GM12873 (cell line): ENCODE measurements around the gene TRIP13.

Source experiments
- TF ChIP-seq, protein P1 (sequence below): IDR thresholded peaks from 2 replicates; pipeline ENCODE4 v1.5.1; 2012; ENCODE audit warnings: low read depth, mild to moderate bottlenecking, moderate library complexity, low read length, control low read depth; ENCODE audit not compliant: insufficient read depth; ENCODE audit errors: missing control alignments

TRIP13 gene

DNA sequence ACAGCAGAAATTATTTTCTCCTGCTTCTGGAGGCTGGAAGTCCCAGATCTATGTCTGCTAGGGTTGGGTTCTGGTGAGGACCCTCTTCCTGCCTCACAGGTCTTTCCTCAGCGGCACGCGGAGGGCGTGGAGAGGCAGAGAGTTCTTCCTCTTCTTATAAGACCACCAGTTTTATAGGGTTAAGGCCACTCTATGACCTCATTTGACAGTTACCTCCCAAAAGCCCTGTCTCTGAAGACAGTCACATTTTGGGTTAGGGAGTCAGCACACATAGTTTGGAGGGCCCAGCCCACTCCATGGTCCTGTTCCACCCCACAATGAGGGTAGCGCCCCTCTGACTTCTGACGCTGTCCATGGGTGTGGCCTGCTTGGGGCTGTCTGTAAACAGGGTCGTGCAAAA lies 46.7 kb downstream of the TRIP13 start:
- TF ChIP-seq, protein P1, sequence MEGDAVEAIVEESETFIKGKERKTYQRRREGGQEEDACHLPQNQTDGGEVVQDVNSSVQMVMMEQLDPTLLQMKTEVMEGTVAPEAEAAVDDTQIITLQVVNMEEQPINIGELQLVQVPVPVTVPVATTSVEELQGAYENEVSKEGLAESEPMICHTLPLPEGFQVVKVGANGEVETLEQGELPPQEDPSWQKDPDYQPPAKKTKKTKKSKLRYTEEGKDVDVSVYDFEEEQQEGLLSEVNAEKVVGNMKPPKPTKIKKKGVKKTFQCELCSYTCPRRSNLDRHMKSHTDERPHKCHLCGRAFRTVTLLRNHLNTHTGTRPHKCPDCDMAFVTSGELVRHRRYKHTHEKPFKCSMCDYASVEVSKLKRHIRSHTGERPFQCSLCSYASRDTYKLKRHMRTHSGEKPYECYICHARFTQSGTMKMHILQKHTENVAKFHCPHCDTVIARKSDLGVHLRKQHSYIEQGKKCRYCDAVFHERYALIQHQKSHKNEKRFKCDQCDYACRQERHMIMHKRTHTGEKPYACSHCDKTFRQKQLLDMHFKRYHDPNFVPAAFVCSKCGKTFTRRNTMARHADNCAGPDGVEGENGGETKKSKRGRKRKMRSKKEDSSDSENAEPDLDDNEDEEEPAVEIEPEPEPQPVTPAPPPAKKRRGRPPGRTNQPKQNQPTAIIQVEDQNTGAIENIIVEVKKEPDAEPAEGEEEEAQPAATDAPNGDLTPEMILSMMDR, result no peak

DNA sequence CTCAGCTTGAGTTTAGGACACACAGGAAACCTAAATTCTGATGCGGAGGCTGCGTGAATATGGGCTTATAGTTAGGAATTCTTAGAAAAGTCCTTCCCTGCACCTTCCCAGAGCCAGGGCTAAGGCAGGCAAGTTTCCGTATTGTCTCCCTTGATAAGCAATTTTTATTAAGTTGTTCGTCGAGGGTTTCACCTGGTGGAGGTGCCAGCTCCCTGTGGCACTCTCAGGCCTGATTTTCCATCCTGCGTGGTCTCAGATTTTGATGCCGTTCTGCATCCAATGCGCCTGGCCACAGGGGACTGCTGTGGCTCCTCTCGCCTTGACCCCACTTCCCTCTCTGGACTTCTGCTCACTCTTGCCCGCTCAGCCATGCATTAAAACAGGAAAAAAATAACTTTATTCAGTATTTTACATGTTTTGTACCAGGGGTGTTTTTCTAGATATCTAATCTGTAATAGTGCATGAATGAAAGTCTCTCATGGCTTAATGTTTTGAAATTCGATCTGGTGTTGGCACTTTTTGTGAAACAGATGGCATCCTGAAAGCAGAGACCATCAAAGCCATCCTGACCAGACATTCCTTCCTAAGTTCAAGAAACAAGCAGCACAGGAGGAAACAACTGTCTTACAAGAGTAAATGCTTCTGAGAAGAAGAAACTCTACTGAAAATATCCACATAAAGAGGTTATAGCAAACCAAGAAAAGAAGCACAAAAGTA lies 50.7 kb downstream of the TRIP13 start:
- TF ChIP-seq, protein P1, result no peak

DNA sequence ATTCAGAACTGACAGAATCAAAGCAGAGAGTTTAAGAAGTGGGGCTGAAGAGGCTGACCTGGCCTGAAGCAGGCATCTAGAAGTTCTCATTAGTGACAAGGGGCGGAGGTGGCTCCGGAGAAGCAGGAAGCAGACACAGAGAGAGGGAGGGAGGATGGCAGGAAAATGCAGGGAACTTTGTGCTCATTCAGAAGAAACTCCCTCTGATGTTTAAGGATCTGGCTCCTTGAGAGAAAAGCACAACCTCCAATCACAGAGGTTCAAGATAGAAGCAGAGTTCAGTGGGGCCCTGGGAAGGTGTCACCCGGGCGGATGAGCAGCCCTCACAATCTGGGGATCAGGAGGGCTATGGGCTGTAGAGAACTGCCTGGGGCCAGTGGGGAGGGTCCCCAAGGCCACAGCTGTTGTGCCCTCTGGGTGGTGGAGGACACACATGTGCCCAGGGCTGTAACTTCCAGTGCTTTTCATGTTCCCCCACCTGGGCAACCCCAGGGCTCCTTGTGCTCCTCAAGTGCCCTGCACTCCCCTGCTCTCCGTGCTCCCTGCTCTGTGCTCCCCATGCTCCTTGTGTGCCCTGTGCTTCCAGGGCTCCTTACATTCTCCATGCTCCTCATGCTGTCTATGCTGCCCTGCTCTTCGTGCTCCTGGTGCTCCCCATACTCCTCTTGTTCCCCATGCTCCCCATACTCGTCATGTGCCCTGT lies 51.4 kb downstream of the TRIP13 start:
- TF ChIP-seq, protein P1, result no peak

DNA sequence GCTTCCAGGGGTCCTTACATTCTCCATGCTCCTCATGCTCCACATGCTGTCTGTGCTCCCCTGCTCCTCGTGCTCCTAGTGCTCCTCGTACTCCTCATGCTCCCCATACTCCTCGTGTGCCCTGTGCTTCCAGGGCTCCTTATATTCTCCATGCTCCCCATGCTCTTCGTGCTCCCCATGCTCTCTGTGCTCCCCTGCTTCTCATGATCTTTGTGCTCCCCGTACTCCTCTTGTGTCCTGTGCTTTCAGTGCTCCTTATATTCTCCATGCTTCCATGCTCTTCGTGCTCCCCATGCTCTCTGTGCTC lies 51.9 kb downstream of the TRIP13 start:
- TF ChIP-seq, protein P1, result no peak

DNA sequence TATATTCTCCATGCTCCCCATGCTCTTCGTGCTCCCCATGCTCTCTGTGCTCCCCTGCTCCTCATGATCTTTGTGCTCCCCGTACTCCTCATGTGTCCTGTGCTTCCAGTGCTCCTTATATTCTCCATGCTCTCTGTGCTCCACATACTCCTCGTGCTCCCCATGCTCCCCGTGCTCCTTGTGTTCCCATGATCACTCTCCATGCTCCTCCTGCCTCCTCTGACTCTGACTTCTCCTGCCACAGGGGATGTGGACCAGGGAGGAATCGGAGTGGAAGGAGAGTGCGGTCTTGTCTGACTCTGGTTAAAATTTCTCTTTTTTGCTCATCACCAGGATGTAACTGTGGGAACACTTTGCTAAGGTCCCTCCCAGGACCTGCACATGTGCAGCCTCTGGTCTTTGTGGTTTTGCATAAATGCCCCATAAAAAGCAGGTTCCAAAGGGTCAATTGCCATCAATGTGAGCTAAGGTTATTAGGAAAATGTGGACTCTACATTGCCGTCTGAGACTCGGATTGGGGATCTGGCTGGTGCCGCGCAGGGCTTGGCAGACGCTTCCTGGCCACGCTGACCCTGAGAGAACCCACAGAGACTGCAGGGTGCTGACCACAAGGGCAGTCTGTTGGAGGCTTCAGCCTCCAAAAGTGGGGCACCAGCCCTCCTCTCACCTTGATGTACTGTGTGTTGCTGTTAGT lies 52.5 kb downstream of the TRIP13 start:
- TF ChIP-seq, protein P1, result no peak

DNA sequence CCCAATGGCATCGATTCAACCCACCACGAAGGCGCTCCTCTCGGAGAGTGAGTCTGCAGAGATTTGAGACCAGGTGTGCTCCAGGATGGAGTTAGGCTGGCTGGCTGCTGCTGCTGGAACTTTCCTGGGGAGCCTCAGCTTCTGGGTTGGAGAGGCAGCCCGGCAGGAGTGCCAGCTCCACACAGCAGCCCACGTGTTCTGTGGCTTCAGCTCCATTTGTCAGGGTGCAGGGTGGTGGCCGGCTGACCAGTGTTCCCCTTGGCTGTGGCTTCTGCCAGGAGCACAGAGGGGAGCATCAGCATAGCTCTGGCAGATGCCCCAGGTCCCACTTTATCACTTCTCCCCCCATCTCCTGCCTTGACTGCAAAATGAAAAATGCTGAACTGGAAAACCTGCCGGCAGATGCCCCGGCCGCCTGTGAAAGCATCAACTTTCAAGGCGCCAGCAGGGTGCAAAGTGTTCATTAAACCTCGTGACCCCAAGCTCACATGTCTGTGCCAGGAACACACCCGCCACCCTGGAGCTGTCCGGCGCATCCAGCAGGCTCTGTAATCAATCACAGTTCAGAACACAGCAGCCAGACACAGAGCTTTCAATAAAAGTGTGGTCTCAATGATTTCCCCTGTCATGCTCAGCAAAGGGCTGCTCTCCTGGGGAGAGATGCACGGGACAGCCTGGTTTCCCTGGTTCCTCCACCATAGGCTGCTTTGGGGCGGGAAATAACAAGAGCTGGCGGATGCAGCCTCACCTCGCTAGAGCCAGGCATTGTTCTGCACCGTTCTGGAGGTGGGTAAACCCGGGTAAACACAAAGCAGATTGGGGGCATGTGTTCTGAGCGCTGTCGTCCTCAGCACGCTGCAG lies 53.2 kb downstream of the TRIP13 start:
- TF ChIP-seq, protein P1, result no peak
